HFF-Myc (cell line): ENCODE data around the gene PACC1.
"Not testable (repeated sequence)": the region's sequence is repeated elsewhere in the genome, so short reads cannot be mapped to it uniquely, and the experiment has no call there.

Experiments
- DNase-seq: peaks from one replicate; pipeline ENCODE4 v3.0.0-alpha.2; 2011; ENCODE audit warnings: low read depth; ENCODE audit errors: extremely low read depth
- H3K4me3 ChIP-seq: replicated peaks from 2 replicates; pipeline ENCODE4 v1.5.1; 2011; ENCODE audit warnings: low read depth, mild to moderate bottlenecking, control low read depth, low read length
- TF ChIP-seq, protein P1 (sequence below): IDR thresholded peaks from 2 replicates; pipeline ENCODE4 v1.5.1; 2012; ENCODE audit warnings: mild to moderate bottlenecking, low read depth, low read length, control low read depth; ENCODE audit errors: missing control alignments

The PACC1 gene

GRCh38 chr1:212344905-212345304 lies 69.8 kb downstream of the PACC1 start:
- H3K4me3 ChIP-seq = no peak overlapping the region
- TF ChIP-seq, protein P1, sequence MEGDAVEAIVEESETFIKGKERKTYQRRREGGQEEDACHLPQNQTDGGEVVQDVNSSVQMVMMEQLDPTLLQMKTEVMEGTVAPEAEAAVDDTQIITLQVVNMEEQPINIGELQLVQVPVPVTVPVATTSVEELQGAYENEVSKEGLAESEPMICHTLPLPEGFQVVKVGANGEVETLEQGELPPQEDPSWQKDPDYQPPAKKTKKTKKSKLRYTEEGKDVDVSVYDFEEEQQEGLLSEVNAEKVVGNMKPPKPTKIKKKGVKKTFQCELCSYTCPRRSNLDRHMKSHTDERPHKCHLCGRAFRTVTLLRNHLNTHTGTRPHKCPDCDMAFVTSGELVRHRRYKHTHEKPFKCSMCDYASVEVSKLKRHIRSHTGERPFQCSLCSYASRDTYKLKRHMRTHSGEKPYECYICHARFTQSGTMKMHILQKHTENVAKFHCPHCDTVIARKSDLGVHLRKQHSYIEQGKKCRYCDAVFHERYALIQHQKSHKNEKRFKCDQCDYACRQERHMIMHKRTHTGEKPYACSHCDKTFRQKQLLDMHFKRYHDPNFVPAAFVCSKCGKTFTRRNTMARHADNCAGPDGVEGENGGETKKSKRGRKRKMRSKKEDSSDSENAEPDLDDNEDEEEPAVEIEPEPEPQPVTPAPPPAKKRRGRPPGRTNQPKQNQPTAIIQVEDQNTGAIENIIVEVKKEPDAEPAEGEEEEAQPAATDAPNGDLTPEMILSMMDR = no peak
- DNase-seq = no peak

GRCh38 chr1:212341090-212341489 lies 73.6 kb downstream of the PACC1 start:
- no peak overlapping the region for H3K4me3 ChIP-seq
- DNase-seq = no peak
- TF ChIP-seq, protein P1 = no peak

- no peak overlapping the region for H3K4me3 ChIP-seq
- TF ChIP-seq, protein P1 = no peak
- DNase-seq = no peak
Measured at GRCh38 chr1:212329105-212329504, 85.6 kb downstream of the PACC1 start.

GRCh38 chr1:212328248-212328647 lies 86.4 kb downstream of the PACC1 start:
- DNase-seq = no peak
- H3K4me3 ChIP-seq = no peak overlapping the region
- TF ChIP-seq, protein P1 = no peak

- TF ChIP-seq, protein P1 = no peak
- H3K4me3 ChIP-seq = no peak overlapping the region
- no peak for DNase-seq
Measured at GRCh38 chr1:212326541-212326940, 88.1 kb downstream of the PACC1 start.

DNA sequence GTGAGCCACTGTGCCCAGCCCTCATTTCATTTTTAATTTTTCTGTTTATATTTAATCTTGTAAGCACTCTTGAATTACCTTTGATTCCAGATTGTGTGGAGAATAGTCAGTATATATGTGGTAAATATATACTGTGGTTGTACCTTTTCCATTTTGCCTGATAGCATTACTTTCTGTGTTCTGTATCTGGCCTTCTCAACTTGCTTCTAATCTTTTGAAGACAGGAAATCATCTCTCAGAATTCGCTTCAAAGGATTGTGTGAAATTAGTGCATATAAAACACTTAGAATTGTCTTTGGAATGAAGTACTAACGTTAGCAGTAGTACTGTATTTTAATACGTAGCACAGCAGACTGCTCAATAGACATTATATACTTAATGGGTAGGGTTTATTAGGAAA lies 91.6 kb downstream of the PACC1 start:
- TF ChIP-seq, protein P1 = no peak
- no peak for DNase-seq
- no peak overlapping the region for H3K4me3 ChIP-seq

DNA sequence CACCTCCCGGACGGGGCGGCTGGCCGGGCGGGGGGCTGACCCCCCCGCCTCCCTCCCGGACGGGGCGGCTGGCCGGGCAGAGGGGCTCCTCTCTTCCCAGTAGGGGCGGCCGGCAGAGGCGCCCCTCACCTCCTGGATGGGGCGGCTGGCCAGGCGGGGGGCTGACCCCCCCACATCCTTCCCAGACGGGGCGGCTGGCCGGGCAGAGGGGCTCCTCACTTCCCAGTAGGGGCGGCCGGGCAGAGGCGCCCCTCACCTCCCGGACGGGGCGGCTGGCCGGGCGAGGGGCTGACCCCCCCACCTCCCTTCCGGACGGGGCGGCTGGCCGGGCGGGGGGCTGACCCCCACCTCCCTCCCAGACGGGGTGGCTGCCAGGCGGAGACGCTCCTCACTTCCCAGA lies 93.7 kb downstream of the PACC1 start:
- not testable (repeated sequence) for DNase-seq, H3K4me3 ChIP-seq
